ENCODE data around the gene EBF4. TPM values are rescaled to one million over a fixed set of nuclear protein-coding genes. Genes with fewer than 3 reads are reported as not detected.

EBF4 gene
- polyA plus RNA-seq, 1 experiment = 0.60 TPM

- no peak for DNase-seq (ENCODE audit: low read depth, low spot score)
- ChIA-PET CTCF (interaction anchor here (1.1 kb wide), 1 partner anchor 10 kb away, joined by 3 read pairs; no protein-coding TSS in a partner anchor), POLR2A (no interaction called here)
- no peaks in the 10 kb centered on the region for H3K9me3 ChIP-seq (ENCODE audit: control insufficient read depth, insufficient read depth, low read length)
- TF ChIP-seq CTCF (IDR thresholded peaks at IDR 0.05; ENCODE audit: low read depth, low read length) = no peak
- peaks cover 44% of the 10 kb centered on the region for H3K27me3 ChIP-seq (ENCODE audit: control insufficient read depth, insufficient read depth, low read length)
- no peak overlapping the region for H3K4me3 ChIP-seq (ENCODE audit: low read depth, low read length)
- no peak overlapping the region for H3K27ac ChIP-seq (ENCODE audit: low read depth, low read length)
Observed at GRCh38 chr20:2703716-2704475, 11.3 kb downstream of the EBF4 start.

GRCh38 chr20:2705931-2706645 lies 13.5 kb downstream of the EBF4 start:
- Histone ChIP-seq H3K27me3 (ENCODE audit: control insufficient read depth, insufficient read depth, low read length) (peaks cover 37% of the 10 kb centered on the region), H3K9me3 (ENCODE audit: control insufficient read depth, insufficient read depth, low read length) (no peaks in the 10 kb centered on the region), H3K4me3 (ENCODE audit: low read depth, low read length) (no peak overlapping the region), H3K27ac (ENCODE audit: low read depth, low read length) (no peak overlapping the region)
- CTCF ChIA-PET = no interaction called here
- POLR2A ChIA-PET = no interaction called here
- TF ChIP-seq CTCF (IDR thresholded peaks at IDR 0.05; ENCODE audit: low read depth, low read length) = no peak
- DNase-seq (ENCODE audit: low read depth, low spot score) = no peak

- no peak for DNase-seq (ENCODE audit: low read depth, low spot score)
- peaks cover 34% of the 10 kb centered on the region for H3K27me3 ChIP-seq (ENCODE audit: control insufficient read depth, insufficient read depth, low read length)
- H3K27ac ChIP-seq (ENCODE audit: low read depth, low read length) = no peak overlapping the region
- no peak overlapping the region for H3K4me3 ChIP-seq (ENCODE audit: low read depth, low read length)
- H3K9me3 ChIP-seq (ENCODE audit: control insufficient read depth, insufficient read depth, low read length) = no peaks in the 10 kb centered on the region
- no peak for TF ChIP-seq CTCF (IDR thresholded peaks at IDR 0.05; ENCODE audit: low read depth, low read length)
- POLR2A ChIA-PET = no interaction called here
- CTCF ChIA-PET = no interaction called here
Observed at GRCh38 chr20:2706688-2707352, 14.2 kb downstream of the EBF4 start.

- ChIA-PET POLR2A (no interaction called here), CTCF (interaction anchor here (0.6 kb wide), 1 partner anchor 20 kb away, joined by 3 read pairs; no protein-coding TSS in a partner anchor)
- H3K27ac ChIP-seq (ENCODE audit: low read depth, low read length) = no peak overlapping the region
- H3K9me3 ChIP-seq (ENCODE audit: control insufficient read depth, insufficient read depth, low read length) = no peaks in the 10 kb centered on the region
- H3K4me3 ChIP-seq (ENCODE audit: low read depth, low read length) = no peak overlapping the region
- TF ChIP-seq CTCF (IDR thresholded peaks at IDR 0.05; ENCODE audit: low read depth, low read length) = no peak
- H3K27me3 ChIP-seq (ENCODE audit: control insufficient read depth, insufficient read depth, low read length) = peaks cover 33% of the 10 kb centered on the region
- DNase-seq (ENCODE audit: low read depth, low spot score) = no peak
Observed at GRCh38 chr20:2707353-2708072, 14.9 kb downstream of the EBF4 start.
